Fibroblast of lung (primary cell): Measurements from ENCODE around the gene GMCL2.

Experiments
- CTCF ChIP-seq, 2 donors: IDR thresholded peaks in 1 of 2; conservative IDR thresholded peaks in 1 of 2; 1 replicate in 1 of 2; 2 replicates in 1 of 2; pipeline ENCODE4 v1.5.1; 2011 to 2012; ENCODE audit warnings: low read length in 2 of 2, control low read depth in 1 of 2, inconsistent platforms in 1 of 2, low read depth in 1 of 2, mild to moderate bottlenecking in 1 of 2
- EZH2 ChIP-seq: IDR thresholded peaks from 2 replicates; pipeline ENCODE4 v1.5.1; 2012; ENCODE audit warnings: low read length, control low read depth, mild to moderate bottlenecking; ENCODE audit errors: missing control alignments

GRCh38 chr5:178228609-178229008 is 41.4 kb upstream of the GMCL2 start:
- TF ChIP-seq CTCF (conservative IDR thresholded peaks at IDR 0.05 in 1 of 2, IDR thresholded peaks at IDR 0.05 in 1 of 2; ENCODE audit: low read depth in 1 of 2, low read length in 2 of 2) (no peak), EZH2 (no peak)
